SJCRH30 (cell line): Measurements from ENCODE around the gene ASIC2. TPM values are rescaled to one million over a fixed set of nuclear protein-coding genes. Genes with fewer than 3 reads are reported as not detected.
A peak's percentile ranks its signal among the peaks of the same experiment; 100 is the strongest.

Experiments
- DNase-seq, 2 experiments: peaks; one replicate each; pipeline ENCODE4 v3.0.0-alpha.2; 2015 to 2020
- H3K27ac ChIP-seq: fragments of 250-450 bp; sonication (Bioruptor Pico); 2 replicates; pipeline ENCODE4 v1.5.1; 2020; ENCODE audit warnings: mild to moderate bottlenecking, moderate library complexity
- H3K27me3 ChIP-seq: fragments of 250-450 bp; sonication (Bioruptor Pico); 2 replicates; pipeline ENCODE4 v1.5.1; 2020; ENCODE audit warnings: mild to moderate bottlenecking, moderate library complexity
- H3K36me3 ChIP-seq: fragments of 250-450 bp; sonication (Bioruptor Pico); 2 replicates; pipeline ENCODE4 v1.5.1; 2020; ENCODE audit warnings: mild to moderate bottlenecking, moderate library complexity
- H3K4me1 ChIP-seq: fragments of 250-450 bp; sonication (Bioruptor Pico); 2 replicates; pipeline ENCODE4 v1.5.1; 2020; ENCODE audit warnings: mild to moderate bottlenecking, moderate library complexity
- H3K4me3 ChIP-seq: fragments of 250-450 bp; sonication (Bioruptor Pico); 2 replicates; pipeline ENCODE4 v1.5.1; 2020; ENCODE audit warnings: mild to moderate bottlenecking, moderate library complexity
- H3K9me3 ChIP-seq: fragments of 250-450 bp; sonication (Bioruptor Pico); replicated peaks from 2 replicates; pipeline ENCODE4 v1.5.1; 2020; ENCODE audit warnings: mild to moderate bottlenecking, moderate library complexity
- total RNA-seq: library from RNA; depleted of rRNA; stranded (reverse); fragments of >200 nt; shearing (Covaris generic); gene quantifications from 2 replicates; pipeline ENCODE4 v1.2.3, GENCODE V29; 2014

ASIC2 gene
- total RNA-seq, 1 experiment from 2014 or later: not detected

GRCh38 chr17:33151565-33151964, 141.5 kb downstream of the ASIC2 start:
- Histone ChIP-seq H3K4me3 (no peak overlapping the region), H3K27ac (no peak overlapping the region), H3K27me3 (peaks cover 5% of the 10 kb centered on the region; the same call in 1 of the 2 replicates), H3K4me1 (no peaks in the 10 kb centered on the region), H3K9me3 (no peaks in the 10 kb centered on the region), H3K36me3 (no peaks in the 10 kb centered on the region)
- DNase-seq: no peak

- Histone ChIP-seq H3K9me3 (no peaks in the 10 kb centered on the region), H3K4me1 (no peaks in the 10 kb centered on the region), H3K27me3 (peaks cover 5% of the 10 kb centered on the region; the same call in 1 of the 2 replicates), H3K27ac (no peak overlapping the region), H3K4me3 (no peak overlapping the region), H3K36me3 (no peaks in the 10 kb centered on the region)
- DNase-seq: no peak
Observed at GRCh38 chr17:33145941-33146340, 147.2 kb downstream of the ASIC2 start.

GRCh38 chr17:33144837-33145236, 148.3 kb downstream of the ASIC2 start:
- no peak overlapping the region for H3K4me3 ChIP-seq
- H3K4me1 ChIP-seq: no peaks in the 10 kb centered on the region
- no peak overlapping the region for H3K27ac ChIP-seq
- no peaks in the 10 kb centered on the region for H3K9me3 ChIP-seq
- H3K27me3 ChIP-seq: peaks cover 5% of the 10 kb centered on the region; the same call in 1 of the 2 replicates
- no peaks in the 10 kb centered on the region for H3K36me3 ChIP-seq
- DNase-seq: no peak

- H3K27me3 ChIP-seq: no peaks in the 10 kb centered on the region; the same call in 1 of the 2 replicates
- peak; percentile 45 to 75 for DNase-seq
- H3K9me3 ChIP-seq: no peaks in the 10 kb centered on the region
- no peaks in the 10 kb centered on the region for H3K4me1 ChIP-seq
- H3K27ac ChIP-seq: no peak overlapping the region
- no peak overlapping the region for H3K4me3 ChIP-seq
- no peaks in the 10 kb centered on the region for H3K36me3 ChIP-seq
Observed at GRCh38 chr17:33142705-33143299, 150.3 kb downstream of the ASIC2 start.

GRCh38 chr17:33140413-33141099, 152.5 kb downstream of the ASIC2 start:
- Histone ChIP-seq H3K27ac (no peak overlapping the region), H3K36me3 (no peaks in the 10 kb centered on the region), H3K27me3 (no peaks in the 10 kb centered on the region), H3K4me3 (no peak overlapping the region), H3K9me3 (no peaks in the 10 kb centered on the region), H3K4me1 (no peaks in the 10 kb centered on the region)
- DNase-seq: no peak

GRCh38 chr17:33138627-33139026, 154.5 kb downstream of the ASIC2 start:
- no peak for DNase-seq
- Histone ChIP-seq H3K4me3 (no peak overlapping the region), H3K9me3 (no peaks in the 10 kb centered on the region), H3K27ac (no peak overlapping the region), H3K27me3 (peaks cover 2% of the 10 kb centered on the region; the same call in 1 of the 2 replicates), H3K36me3 (no peaks in the 10 kb centered on the region), H3K4me1 (no peaks in the 10 kb centered on the region)

GRCh38 chr17:33137426-33137825, 155.7 kb downstream of the ASIC2 start:
- Histone ChIP-seq H3K4me1 (no peaks in the 10 kb centered on the region), H3K27me3 (peaks cover 9% of the 10 kb centered on the region; the same call in 1 of the 2 replicates), H3K9me3 (no peaks in the 10 kb centered on the region), H3K4me3 (no peak overlapping the region), H3K36me3 (no peaks in the 10 kb centered on the region), H3K27ac (no peak overlapping the region)
- no peak for DNase-seq

GRCh38 chr17:33135691-33136090, 157.4 kb downstream of the ASIC2 start:
- no peak for DNase-seq
- Histone ChIP-seq H3K27me3 (peaks cover 10% of the 10 kb centered on the region), H3K36me3 (no peaks in the 10 kb centered on the region), H3K9me3 (no peaks in the 10 kb centered on the region), H3K4me1 (no peaks in the 10 kb centered on the region), H3K27ac (no peak overlapping the region), H3K4me3 (no peak overlapping the region)

- Histone ChIP-seq H3K36me3 (no peaks in the 10 kb centered on the region), H3K27ac (no peak overlapping the region), H3K4me3 (no peak overlapping the region), H3K9me3 (no peaks in the 10 kb centered on the region), H3K4me1 (no peaks in the 10 kb centered on the region), H3K27me3 (peaks cover 24% of the 10 kb centered on the region)
- DNase-seq: peak in 1 of 2 experiments; percentile 4
Observed at GRCh38 chr17:33131620-33132019, 161.5 kb downstream of the ASIC2 start.

- Histone ChIP-seq H3K27me3 (peaks cover 26% of the 10 kb centered on the region), H3K9me3 (no peaks in the 10 kb centered on the region), H3K4me3 (no peak overlapping the region), H3K4me1 (no peaks in the 10 kb centered on the region), H3K36me3 (no peaks in the 10 kb centered on the region), H3K27ac (no peak overlapping the region)
- no peak for DNase-seq
Observed at GRCh38 chr17:33127706-33128105, 165.4 kb downstream of the ASIC2 start.

GRCh38 chr17:33126086-33126485, 167.0 kb downstream of the ASIC2 start:
- no peaks in the 10 kb centered on the region for H3K4me1 ChIP-seq
- no peaks in the 10 kb centered on the region for H3K9me3 ChIP-seq
- no peak overlapping the region for H3K4me3 ChIP-seq
- no peak for DNase-seq
- H3K27me3 ChIP-seq: peaks cover 39% of the 10 kb centered on the region
- no peak overlapping the region for H3K27ac ChIP-seq
- no peaks in the 10 kb centered on the region for H3K36me3 ChIP-seq

- no peak overlapping the region for H3K27ac ChIP-seq
- H3K27me3 ChIP-seq: peaks cover 42% of the 10 kb centered on the region
- no peaks in the 10 kb centered on the region for H3K36me3 ChIP-seq
- no peaks in the 10 kb centered on the region for H3K4me1 ChIP-seq
- DNase-seq: no peak
- no peaks in the 10 kb centered on the region for H3K9me3 ChIP-seq
- H3K4me3 ChIP-seq: no peak overlapping the region
Observed at GRCh38 chr17:33125552-33125950, 167.5 kb downstream of the ASIC2 start.

- no peaks in the 10 kb centered on the region for H3K4me1 ChIP-seq
- no peaks in the 10 kb centered on the region for H3K36me3 ChIP-seq
- H3K27me3 ChIP-seq: peaks cover 37% of the 10 kb centered on the region
- H3K9me3 ChIP-seq: no peaks in the 10 kb centered on the region
- no peak for DNase-seq
- H3K4me3 ChIP-seq: no peak overlapping the region
- H3K27ac ChIP-seq: no peak overlapping the region
Observed at GRCh38 chr17:33124871-33125551, 168.1 kb downstream of the ASIC2 start.

GRCh38 chr17:33124185-33124584, 168.9 kb downstream of the ASIC2 start:
- Histone ChIP-seq H3K9me3 (no peaks in the 10 kb centered on the region), H3K4me3 (no peak overlapping the region), H3K36me3 (no peaks in the 10 kb centered on the region), H3K4me1 (no peaks in the 10 kb centered on the region), H3K27me3 (peaks cover 34% of the 10 kb centered on the region), H3K27ac (no peak overlapping the region)
- no peak for DNase-seq

GRCh38 chr17:33121756-33122155, 171.3 kb downstream of the ASIC2 start:
- no peak overlapping the region for H3K4me3 ChIP-seq
- DNase-seq: no peak
- no peaks in the 10 kb centered on the region for H3K36me3 ChIP-seq
- H3K9me3 ChIP-seq: no peaks in the 10 kb centered on the region
- H3K27me3 ChIP-seq: peaks cover 40% of the 10 kb centered on the region
- H3K4me1 ChIP-seq: no peaks in the 10 kb centered on the region
- H3K27ac ChIP-seq: no peak overlapping the region
